Astrocyte (in vitro differentiated cells and primary cell): ENCODE results near the gene BRMS1.

Experiments used
- CTCF ChIP-seq: IDR thresholded peaks from 2 replicates; pipeline ENCODE4 v1.5.1; 2011; ENCODE audit warnings: low read depth, mild to moderate bottlenecking, inconsistent platforms, low read length, moderate library complexity; ENCODE audit not compliant: insufficient read depth
- EZH2 ChIP-seq: IDR thresholded peaks from 2 replicates; pipeline ENCODE4 v1.6.1; 2012; ENCODE audit warnings: mild to moderate bottlenecking, low read length, inconsistent platforms; ENCODE audit not compliant: insufficient read depth

DNA sequence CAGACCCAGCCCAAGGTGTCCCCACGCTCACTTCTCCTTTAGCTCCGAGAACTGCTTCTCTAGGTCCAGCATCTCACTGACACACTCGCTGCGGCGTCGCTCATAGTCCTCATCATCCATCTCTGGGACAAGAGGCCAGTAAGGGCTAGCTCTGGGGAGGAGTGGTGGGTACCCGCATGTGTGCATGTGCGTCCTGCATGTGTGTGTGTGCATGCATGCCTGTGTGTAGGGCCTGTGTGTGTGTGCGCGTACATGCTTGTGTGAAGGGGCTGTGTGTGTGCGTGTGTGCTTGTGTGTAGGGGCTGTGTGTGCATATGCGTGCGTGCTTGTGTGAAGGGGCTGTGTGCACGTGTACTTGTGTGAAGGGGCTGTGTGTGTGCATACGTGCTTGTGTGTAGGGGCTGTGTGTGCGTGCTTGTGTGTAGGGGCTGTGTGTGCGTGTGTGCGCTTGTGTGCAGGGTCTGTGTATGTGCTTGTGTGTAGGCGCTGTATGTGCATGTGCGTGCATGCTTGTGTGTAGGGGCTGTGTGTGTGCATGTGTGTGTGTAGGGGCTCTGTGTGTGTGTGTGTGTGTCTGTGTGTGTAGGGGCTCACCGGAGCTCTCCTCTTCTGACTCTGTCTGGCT is 3.3 kb downstream of the BRMS1 start:
- TF ChIP-seq CTCF (no peak), EZH2 (no peak)
